Sciatic nerve (tissue), 2 donors: ENCODE data around the gene S100A8. TPM values are rescaled to one million over a fixed set of nuclear protein-coding genes. Genes with fewer than 3 reads are reported as not detected.

Source experiments
- ATAC-seq: fragments of 200-7000 bp; cut with Tn5 transposase; one replicate; pipeline ENCODE4 v1.9.1; 2020; ENCODE audit warnings: mild to moderate bottlenecking, moderate library complexity
- DNase-seq: peaks from one replicate; pipeline ENCODE4 v3.0.0-alpha.2; 2020; ENCODE audit warnings: low spot score
- intact Hi-C: fragments of 100-400 bp; cut with DNase I; formaldehyde crosslinking; loops from one replicate; pipeline ENCODE4 v1.14.2; 2022
- total RNA-seq: library from RNA; stranded (reverse); fragmentation: NEBNext Ultra II Directional; extraction: Animal tissue kit (Norgen Biotek cat#: 25700); gene quantifications from one replicate; pipeline ENCODE4 v1.2.1, GENCODE V29; 2021
- donor health status: DM: no; HTN: no; CAD: no.
- donor health status: DM: no; HTN: no; CAD: no.

Gene S100A8
- total RNA-seq, 1 donor from 2014 or later = 192 TPM

GRCh38 chr1:153340356-153340755, 50.5 kb downstream of the S100A8 start:
- no peak for ATAC-seq
- intact Hi-C loops = no loop called here
- no peak for DNase-seq

Other genes with a start within 250 kb of the S100A8 start
- not detected for gene SPRR2G, start 240.2 kb downstream of the S100A8 start, total RNA-seq
- not detected for gene LELP1, start 187.6 kb downstream of the S100A8 start, total RNA-seq
- gene PRR9, start 173.5 kb downstream of the S100A8 start, total RNA-seq = not detected
- gene LORICRIN, start 131.4 kb downstream of the S100A8 start, total RNA-seq = not detected
- gene PGLYRP3, start 78.1 kb downstream of the S100A8 start, total RNA-seq = not detected
- not detected for gene PGLYRP4, start 42.2 kb downstream of the S100A8 start, total RNA-seq
- gene S100A9, start 33.2 kb downstream of the S100A8 start, total RNA-seq = 225 TPM
- gene S100A12, start 15.5 kb downstream of the S100A8 start, total RNA-seq = 15.3 TPM
- gene S100A7A, start 25.4 kb upstream of the S100A8 start, total RNA-seq = not detected
- gene S100A7, start 69.6 kb upstream of the S100A8 start, total RNA-seq = 0.85 TPM
- gene S100A6, start 144.9 kb upstream of the S100A8 start, total RNA-seq = 1,022 TPM
- not detected for gene S100A5, start 149.9 kb upstream of the S100A8 start, total RNA-seq
- gene S100A4, start 154.7 kb upstream of the S100A8 start, total RNA-seq = 258 TPM
- not detected for gene S100A3, start 158.2 kb upstream of the S100A8 start, total RNA-seq
- 3.5 TPM for gene S100A2, start 174.8 kb upstream of the S100A8 start, total RNA-seq
- gene S100A16, start 222.1 kb upstream of the S100A8 start, total RNA-seq = 58.4 TPM
- gene S100A14, start 225.3 kb upstream of the S100A8 start, total RNA-seq = 0.49 TPM
- gene S100A13, start 236.4 kb upstream of the S100A8 start, total RNA-seq = 112 TPM
- 99.7 TPM for gene S100A1, start 237.4 kb upstream of the S100A8 start, total RNA-seq
- gene CHTOP, start 243.0 kb upstream of the S100A8 start, total RNA-seq = 66.3 TPM